B cell (primary cell): ENCODE results near the gene OR1S1. TPM values are rescaled to one million over a fixed set of nuclear protein-coding genes. Genes with fewer than 3 reads are reported as not detected.

Experiments used
- ATAC-seq: fragments of 200-7000 bp; cut with Tn5 transposase; one replicate; pipeline ENCODE4 v1.10.0; 2021; ENCODE audit warnings: low read depth, mild to moderate bottlenecking, moderate number of reproducible peaks, moderate library complexity
- CTCF ChIA-PET: fragments of 350-600 bp; sonication (Branson Sonifier 250); formaldehyde crosslinking; loops from one replicate; lab custom pipeline; 2021; ENCODE audit warnings: antibody characterized with exemption, inconsistent platforms; lab: Charles Lee
- POLR2A ChIA-PET: fragments of 350-600 bp; sonication (Branson Sonifier 250); formaldehyde crosslinking; loops from one replicate; lab custom pipeline; 2021; ENCODE audit warnings: antibody characterized with exemption; lab: Charles Lee
- DNase-seq: peaks from one replicate; pipeline ENCODE4 v3.0.0; 2013
- H2AFZ ChIP-seq: 2 replicates; pipeline ENCODE4 v1.6.1; 2012; ENCODE audit warnings: mild to moderate bottlenecking, low read depth, low read length; ENCODE audit not compliant: insufficient read depth, poor library complexity, severe bottlenecking
- H3K27ac ChIP-seq, 2 donors: 1 replicate in 1 of 2; 2 replicates in 1 of 2; pipeline ENCODE4 v1.5.1; 2012 to 2013; ENCODE audit warnings: low read length in 2 of 2, mild to moderate bottlenecking in 2 of 2, moderate library complexity in 1 of 2
- H3K27me3 ChIP-seq, 4 experiments: fragments of 200-600 bp in 1 of 4; sonication (generic) in 1 of 4; replicated peaks in 1 of 4; 1 replicate in 2 of 4; 2 replicates in 2 of 4; pipeline versions ENCODE4 v1.6.1 to v1.7.0; 2013 to 2016; ENCODE audit warnings: low read length in 3 of 4, mild to moderate bottlenecking in 2 of 4, mixed read lengths in 1 of 4, moderate library complexity in 1 of 4; ENCODE audit not compliant: insufficient read depth in 4 of 4, control insufficient read depth in 3 of 4; ENCODE audit errors: control extremely low read depth in 1 of 4
- H3K36me3 ChIP-seq, 2 experiments: replicated peaks in 1 of 2; 1 replicate in 1 of 2; 2 replicates in 1 of 2; pipeline versions ENCODE4 v1.6.1 to v1.7.1; 2013; ENCODE audit warnings: low read length in 1 of 2; ENCODE audit not compliant: insufficient read depth in 2 of 2, control insufficient read depth in 1 of 2; ENCODE audit errors: control extremely low read depth in 1 of 2, extremely low read depth in 1 of 2
- H3K4me1 ChIP-seq, 2 donors: fragments of 200-600 bp in 1 of 2; sonication (generic) in 1 of 2; 1 replicate in 1 of 2; 2 replicates in 1 of 2; pipeline versions ENCODE4 v1.5.1 to v1.6.1; 2013 to 2017; ENCODE audit warnings: low read length in 2 of 2; ENCODE audit not compliant: control insufficient read depth in 2 of 2, insufficient read depth in 2 of 2
- H3K4me2 ChIP-seq: replicated peaks from 2 replicates; pipeline ENCODE3; 2012; ENCODE audit warnings: mild to moderate bottlenecking, low read depth, low read length; ENCODE audit not compliant: poor library complexity, severe bottlenecking
- H3K4me3 ChIP-seq, 5 experiments: fragments of 200-600 bp in 1 of 5; sonication (generic) in 1 of 5; 1 replicate in 3 of 5; 2 replicates in 2 of 5; pipeline versions ENCODE4 v1.5.1 to v1.7.0; 2011 to 2016; ENCODE audit warnings: low read length in 4 of 5, mild to moderate bottlenecking in 4 of 5, low read depth in 2 of 5, control low read depth in 1 of 5, moderate library complexity in 1 of 5; ENCODE audit not compliant: insufficient read depth in 1 of 5; ENCODE audit errors: control extremely low read depth in 1 of 5, extremely low read depth in 1 of 5
- H3K79me2 ChIP-seq: fragments of 200-600 bp; sonication (generic); one replicate; pipeline ENCODE4 v1.6.0; 2016; ENCODE audit warnings: low read length; ENCODE audit not compliant: control insufficient read depth, insufficient read depth
- H3K9ac ChIP-seq: fragments of 200-600 bp; sonication (generic); 2 replicates; pipeline ENCODE4 v1.6.1; 2017; ENCODE audit warnings: mild to moderate bottlenecking, low read length, moderate library complexity
- H3K9me3 ChIP-seq, 3 donors: one replicate each; pipeline versions ENCODE4 v1.6.1 to v1.7.1; 2013; ENCODE audit warnings: low read length in 2 of 3; ENCODE audit not compliant: control insufficient read depth in 2 of 3, insufficient read depth in 1 of 3; ENCODE audit errors: control extremely low read depth in 1 of 3
- H4K20me1 ChIP-seq: 2 replicates; pipeline ENCODE4 v1.6.0; 2012; ENCODE audit warnings: mild to moderate bottlenecking, low read length; ENCODE audit not compliant: insufficient read depth, control insufficient read depth, poor library complexity, severe bottlenecking
- H3K27ac Mint-ChIP-seq: one replicate; pipeline ENCODE4 v1.8.0; 2021; ENCODE audit warnings: mixed read lengths
- H3K27me3 Mint-ChIP-seq: one replicate; pipeline ENCODE4 v1.8.0; 2021; ENCODE audit warnings: mixed read lengths
- H3K4me1 Mint-ChIP-seq: one replicate; pipeline ENCODE4 v1.8.0; 2021; ENCODE audit warnings: mixed read lengths
- H3K4me3 Mint-ChIP-seq: one replicate; pipeline ENCODE4 v1.8.0; 2021; ENCODE audit warnings: mixed read lengths
- H3K9me3 Mint-ChIP-seq: one replicate; pipeline ENCODE4 v1.8.0; 2022; ENCODE audit warnings: mixed read lengths; ENCODE audit not compliant: insufficient read depth
- CTCF ChIP-seq: fragments of 200-600 bp; IDR thresholded peaks from one replicate; pipeline ENCODE4 v1.8.0; 2022; ENCODE audit warnings: antibody characterized with exemption, mild to moderate bottlenecking
- EZH2 ChIP-seq: IDR thresholded peaks from 2 replicates; pipeline ENCODE4 v1.6.1; 2012; ENCODE audit warnings: borderline replicate concordance, low read depth, mild to moderate bottlenecking, moderate library complexity, low read length; ENCODE audit not compliant: insufficient read depth, poor library complexity, severe bottlenecking
- WGBS: methylation state at CpG from one replicate; pipeline ENCODE4 v1.1.5; 2013; ENCODE audit warnings: missing lambda C conversion rate; ENCODE audit not compliant: insufficient coverage; 5-methylcytosine and 5-hydroxymethylcytosine counted together
- intact Hi-C: fragments of 100-400 bp; cut with micrococcal nuclease; formaldehyde crosslinking; loops from one replicate; pipeline ENCODE4 v1.10.0; 2022
- polyA plus RNA-seq: library from polyadenylated mRNA; depleted of rRNA; stranded (reverse); fragments of >200 nt; gene quantifications from 2 replicates; pipeline ENCODE4 v1.2.3, GENCODE V29; 2012
- total RNA-seq, 2 donors: library from RNA; stranded (reverse); fragments of 120-200 nt in 1 of 2; gene quantifications; 1 replicate in 1 of 2; 2 replicates in 1 of 2; pipeline versions ENCODE4 v1.2.3 to v1.2.4, GENCODE V29; 2013 to 2022

The OR1S1 gene
- total and polyA plus RNA-seq, 2 donors (not counting 1 experiment from before 2014, with no cell fraction given) = not detected

DNA sequence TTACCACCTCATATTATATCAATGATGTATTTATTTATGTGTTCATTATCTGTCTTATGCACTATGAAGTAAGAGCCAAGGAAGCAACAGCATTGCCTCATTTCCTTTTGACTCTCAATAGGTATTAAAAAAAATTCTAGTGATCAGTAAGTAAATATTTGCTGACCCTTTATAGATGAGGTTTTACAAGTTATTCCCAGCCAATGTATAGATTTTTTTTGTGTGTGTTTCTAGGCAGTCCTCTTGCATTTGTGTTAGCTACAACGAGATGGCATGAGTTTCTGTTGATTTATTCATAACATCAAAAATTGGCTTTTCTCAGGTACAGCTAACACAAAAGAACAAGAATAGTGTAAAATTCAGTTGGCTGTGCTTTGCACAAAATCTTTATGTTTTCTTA is 13.2 kb upstream of the OR1S1 start:
- no peak overlapping the region for H3K27ac ChIP-seq
- no CpG with 5 or more reads among the region's 1 CpG for WGBS
- no peak for TF ChIP-seq CTCF
- no peak for TF ChIP-seq EZH2
- no peaks in the 10 kb centered on the region for H3K36me3 ChIP-seq
- Mint-ChIP-seq H3K9me3 (peaks cover 5% of the 10 kb centered on the region), H3K4me3 (no peak overlapping the region), H3K27ac (no peak overlapping the region), H3K4me1 (no peaks in the 10 kb centered on the region), H3K27me3 (peaks cover 12% of the 10 kb centered on the region)
- DNase-seq (no peak), ATAC-seq (no peak)
- no peaks in the 10 kb centered on the region for H3K9me3 ChIP-seq
- H3K79me2 ChIP-seq = no peaks in the 10 kb centered on the region
- no peak overlapping the region for H3K9ac ChIP-seq
- H3K4me1 ChIP-seq = no peaks in the 10 kb centered on the region
- no peaks in the 10 kb centered on the region for H4K20me1 ChIP-seq
- intact Hi-C loops = no loop called here
- H2AFZ ChIP-seq = no peak overlapping the region
- ChIA-PET CTCF (no interaction called here), POLR2A (no interaction called here)
- H3K27me3 ChIP-seq = no peaks in the 10 kb centered on the region
- H3K4me2 ChIP-seq = no peak overlapping the region
- no peak overlapping the region for H3K4me3 ChIP-seq

DNA sequence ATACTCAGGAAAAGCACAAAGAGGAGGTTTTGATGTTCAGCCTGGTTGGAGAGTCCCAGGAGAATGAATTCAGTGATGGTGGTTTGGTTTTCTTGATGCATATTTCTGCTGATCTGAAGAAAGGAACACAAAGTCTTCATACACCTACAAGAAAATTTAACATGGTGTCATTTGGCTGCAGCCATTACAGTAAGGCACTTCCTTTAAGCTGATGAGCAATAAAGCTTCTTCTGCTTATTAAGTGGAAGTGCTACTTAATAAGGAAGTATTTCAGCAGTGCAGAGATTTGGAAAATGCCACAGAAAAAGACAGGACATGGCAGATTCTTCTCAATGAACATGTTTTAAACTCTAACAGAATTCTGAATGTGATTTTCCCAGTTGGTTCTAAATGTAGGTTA is 8.5 kb upstream of the OR1S1 start, which contains the start of gene OR1S2:
TSS of gene OR1S2 (minus strand) at position 101 of the 400 bp plus-strand sequence. CDS start at position 101, 0 bp downstream.
- H3K36me3 ChIP-seq = no peaks in the 10 kb centered on the region
- no peak within 1 kb of the TSS for H3K27ac ChIP-seq
- CTCF ChIA-PET = no interaction called here
- Mint-ChIP-seq H3K27me3 (peaks cover 20% of the 10 kb centered on the region), H3K9me3 (no peaks in the 10 kb centered on the region), H3K27ac (no peak within 1 kb of the TSS), H3K4me1 (no peaks in the 10 kb centered on the region), H3K4me3 (no peak within 1 kb of the TSS)
- no peak within 1 kb of the TSS for H3K9ac ChIP-seq
- H3K9me3 ChIP-seq = no peaks in the 10 kb centered on the region
- ATAC-seq = no peak
- intact Hi-C loops = no loop called here
- H3K27me3 ChIP-seq = no peaks in the 10 kb centered on the region
- no peak within 1 kb of the TSS for H3K4me2 ChIP-seq
- H3K4me3 ChIP-seq = no peak within 1 kb of the TSS
- no peaks in the 10 kb centered on the region for H3K79me2 ChIP-seq
- no peak within 1 kb of the TSS for H2AFZ ChIP-seq
- H4K20me1 ChIP-seq = no peaks in the 10 kb centered on the region
- POLR2A ChIA-PET = no interaction called here
- TF ChIP-seq EZH2 (no peak), CTCF (no peak)
- H3K4me1 ChIP-seq = no peaks in the 10 kb centered on the region
- DNase-seq = no peak
